Renal pelvis (tissue), 12 donors: ENCODE data around the gene MYOG. TPM values are rescaled to one million over a fixed set of nuclear protein-coding genes. Genes with fewer than 3 reads are reported as not detected.

Source experiments
- DNase-seq: peaks from one replicate; pipeline ENCODE4 v3.0.0-alpha.2; 2013
- long read RNA-seq, 16 experiments: transcript quantifications; one replicate each; lab custom pipeline, GENCODE V29; 2026
- polyA plus RNA-seq, 3 donors: library from polyadenylated mRNA; unstranded; fragments of 120-200 nt; gene quantifications; one replicate each; pipeline ENCODE4 v1.2.1, GENCODE V29; 2013; ENCODE audit not compliant: insufficient read length in 3 of 3

The MYOG gene
- polyA plus RNA-seq, result under 1 TPM; 0.15 to 0.34 (median 0.18) TPM
- long read RNA-seq, donor 1, result 0 reads
- long read RNA-seq, donor 2, transcript MYOG-201 (3 exons, 1,528 nt), result major isoform, 5 of 5 reads
- long read RNA-seq, donor 2, partial matches to known transcripts, result 0 of 5 reads
- long read RNA-seq, donor 2, other reads (novel, unspliced or antisense), result 0 of 5 reads
- long read RNA-seq, donor 3, result 0 reads
- long read RNA-seq, donor 4, partial matches to known transcripts, result 0 of 1 reads
- long read RNA-seq, donor 4, other reads (novel, unspliced or antisense), result 0 of 1 reads
- long read RNA-seq, donor 5, result 0 reads
- long read RNA-seq, donor 6, result 0 reads
- long read RNA-seq, donor 7, result 0 reads
- long read RNA-seq, donor 8, result 0 reads
- long read RNA-seq, donor 9, result 0 reads
- long read RNA-seq, donor 10, result 0 reads
- long read RNA-seq, donor 11, result 0 reads
- long read RNA-seq, donor 12, result 0 reads
- long read RNA-seq, donor 13, result 0 reads
- long read RNA-seq, donor 14, result 0 reads
- long read RNA-seq, donor 15, result 0 reads
- long read RNA-seq, donor 16, result 0 reads

- DNase-seq, result no peak
Measured at GRCh38 chr1:203085528-203086406, at the start of gene MYOG. Gene MYOG, minus strand, starts transcription at chr1:203086012. Its CDS starts 51 bp downstream, at chr1:203085961.

DNA sequence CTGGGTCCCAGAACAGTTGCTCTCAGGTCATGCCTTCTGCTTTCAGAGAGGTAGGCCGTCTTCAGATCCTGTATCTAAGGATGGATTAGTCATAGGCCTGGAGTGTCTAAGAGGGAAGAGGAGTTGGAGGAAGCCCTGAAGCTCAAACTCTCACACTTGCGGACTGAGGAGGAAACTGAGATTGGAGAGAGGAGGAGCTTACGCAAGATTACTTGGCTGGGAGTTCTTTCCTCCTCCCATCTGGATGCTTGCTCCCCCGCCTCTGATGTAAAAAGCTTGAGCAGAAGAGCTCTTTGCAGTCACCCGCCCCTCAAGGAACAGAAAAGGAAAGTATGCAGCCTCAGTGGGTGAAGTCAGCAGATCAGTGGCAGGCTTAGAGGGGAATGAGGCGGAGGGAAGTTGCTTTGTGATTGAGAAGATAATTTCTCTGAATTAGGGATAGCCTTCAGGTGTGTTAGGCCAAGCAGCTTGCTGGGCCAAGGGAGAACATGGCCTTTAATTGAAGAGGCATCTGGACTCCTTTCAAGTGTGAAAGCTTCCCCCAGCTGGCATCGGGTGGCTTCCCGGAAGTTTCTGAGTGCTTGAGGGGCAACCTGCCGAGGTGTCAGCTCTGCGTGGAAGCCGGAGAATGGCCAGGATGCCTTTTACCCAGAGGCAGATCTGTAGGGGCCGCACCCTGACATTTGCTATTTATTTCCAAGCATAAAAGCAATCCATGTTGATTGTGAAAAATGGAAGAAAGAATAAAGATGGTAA is 48.3 kb upstream of the MYOG start:
- no peak for DNase-seq

DNA sequence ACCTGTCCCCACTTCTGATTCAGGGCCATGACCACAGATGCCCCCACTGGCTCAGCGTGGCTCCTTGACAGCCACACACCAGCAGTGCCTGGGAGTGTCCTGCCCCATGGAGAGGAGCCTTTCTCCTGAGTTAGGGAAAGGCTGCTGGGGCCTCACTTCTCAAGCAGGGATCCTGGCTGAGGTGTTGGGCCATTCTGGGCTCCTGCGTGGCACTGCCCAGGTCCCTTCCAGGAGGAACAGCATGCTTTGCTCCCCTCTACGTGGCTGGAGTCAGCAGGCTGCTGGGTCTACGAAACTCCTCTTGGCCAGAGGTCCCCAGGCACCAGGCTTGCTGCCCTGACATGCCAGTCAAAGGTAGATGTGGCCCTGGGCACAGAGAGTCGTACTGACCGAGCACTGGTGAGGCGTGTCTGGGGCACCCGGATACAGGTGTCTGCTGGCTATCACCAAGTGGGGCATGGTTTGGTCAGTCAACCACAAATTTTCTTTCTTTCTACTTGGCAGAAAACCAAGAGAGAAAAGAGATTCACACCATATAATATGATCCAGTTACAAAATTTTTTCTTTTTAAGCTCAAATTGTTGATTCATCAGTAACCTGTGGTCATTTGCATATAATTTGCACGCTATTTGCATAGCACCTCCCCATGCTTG is 45.9 kb upstream of the MYOG start:
- DNase-seq, result no peak

DNA sequence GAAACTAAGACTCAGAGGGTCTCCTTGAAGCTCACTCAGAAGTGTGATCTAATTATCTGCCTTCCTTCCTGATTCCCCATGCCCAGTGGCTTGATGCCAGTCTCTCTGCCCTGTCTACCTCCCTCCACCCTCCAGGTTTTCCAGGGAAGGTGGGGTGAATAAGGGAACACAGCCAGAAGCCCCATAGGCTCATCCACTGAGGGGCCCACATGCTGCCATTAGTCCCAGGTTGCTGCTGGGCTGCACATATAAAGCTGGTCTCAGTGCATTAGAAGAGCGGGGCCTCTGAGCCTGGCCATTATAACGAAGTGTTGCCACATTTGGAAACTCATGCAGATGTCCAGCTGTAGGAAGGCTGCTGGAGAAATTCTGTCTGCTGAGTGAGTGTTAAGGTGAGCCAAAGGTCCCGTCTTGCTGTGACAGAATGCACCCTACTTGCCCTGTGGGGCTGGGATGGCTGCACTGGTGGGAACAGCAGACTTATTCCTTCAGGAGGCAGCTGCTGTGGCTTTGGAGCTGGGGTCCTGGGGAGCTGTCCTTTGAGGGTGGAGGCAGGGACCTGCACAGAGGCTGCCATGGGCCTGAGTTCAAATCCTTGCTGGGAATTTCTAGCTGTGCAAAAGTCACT is 44.7 kb upstream of the MYOG start:
- no peak for DNase-seq

- DNase-seq, result no peak
Measured at GRCh38 chr1:203129501-203130231, 43.9 kb upstream of the MYOG start.

DNA sequence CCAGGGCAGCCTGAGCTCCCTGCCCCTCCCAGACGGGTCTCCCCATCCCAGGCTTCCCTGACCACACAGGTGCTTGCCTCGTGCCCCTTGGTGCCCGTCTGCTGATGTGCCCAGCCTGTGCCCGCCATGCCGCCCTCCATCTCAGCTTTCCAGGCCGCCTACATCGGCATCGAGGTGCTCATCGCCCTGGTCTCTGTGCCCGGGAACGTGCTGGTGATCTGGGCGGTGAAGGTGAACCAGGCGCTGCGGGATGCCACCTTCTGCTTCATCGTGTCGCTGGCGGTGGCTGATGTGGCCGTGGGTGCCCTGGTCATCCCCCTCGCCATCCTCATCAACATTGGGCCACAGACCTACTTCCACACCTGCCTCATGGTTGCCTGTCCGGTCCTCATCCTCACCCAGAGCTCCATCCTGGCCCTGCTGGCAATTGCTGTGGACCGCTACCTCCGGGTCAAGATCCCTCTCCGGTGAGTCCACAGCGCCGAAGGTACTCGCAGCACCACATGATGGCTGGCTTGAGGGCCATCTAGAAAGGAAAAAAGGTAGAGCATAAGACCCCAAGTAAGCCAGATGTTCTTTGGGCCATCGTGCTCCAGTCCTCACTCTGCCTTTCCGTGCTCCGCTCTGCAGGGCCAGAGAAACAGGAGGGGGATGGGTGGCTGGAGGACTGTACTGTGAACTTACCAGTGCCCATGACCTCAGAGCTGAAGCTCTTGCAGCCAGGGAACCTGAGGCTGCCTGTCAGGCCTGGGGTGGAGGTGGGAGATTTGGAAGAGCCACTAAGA is 43.1 kb upstream of the MYOG start:
- no peak for DNase-seq

DNA sequence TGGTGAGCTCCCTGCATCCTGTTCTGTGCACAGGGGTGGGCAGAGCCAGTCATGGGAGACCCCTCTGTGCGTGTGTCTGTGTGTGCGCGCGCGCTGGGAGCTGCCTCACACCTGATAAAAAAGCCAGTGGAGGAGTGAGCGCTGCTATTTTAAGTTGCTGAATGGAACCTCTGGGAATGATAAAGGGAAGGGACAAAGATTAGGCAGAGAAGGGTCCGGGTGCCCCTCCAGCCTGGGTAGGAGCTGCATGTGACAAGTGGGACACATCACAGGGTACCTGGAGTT is 42.6 kb upstream of the MYOG start:
- no peak for DNase-seq

GRCh38 chr1:203127666-203128430 is 42.0 kb upstream of the MYOG start, which contains the start of gene ADORA1:
Gene ADORA1, plus strand, starts transcription at chr1:203127726. Its CDS starts 1,116 bp downstream, at chr1:203128842.
- peak; percentile 68 for DNase-seq

DNA sequence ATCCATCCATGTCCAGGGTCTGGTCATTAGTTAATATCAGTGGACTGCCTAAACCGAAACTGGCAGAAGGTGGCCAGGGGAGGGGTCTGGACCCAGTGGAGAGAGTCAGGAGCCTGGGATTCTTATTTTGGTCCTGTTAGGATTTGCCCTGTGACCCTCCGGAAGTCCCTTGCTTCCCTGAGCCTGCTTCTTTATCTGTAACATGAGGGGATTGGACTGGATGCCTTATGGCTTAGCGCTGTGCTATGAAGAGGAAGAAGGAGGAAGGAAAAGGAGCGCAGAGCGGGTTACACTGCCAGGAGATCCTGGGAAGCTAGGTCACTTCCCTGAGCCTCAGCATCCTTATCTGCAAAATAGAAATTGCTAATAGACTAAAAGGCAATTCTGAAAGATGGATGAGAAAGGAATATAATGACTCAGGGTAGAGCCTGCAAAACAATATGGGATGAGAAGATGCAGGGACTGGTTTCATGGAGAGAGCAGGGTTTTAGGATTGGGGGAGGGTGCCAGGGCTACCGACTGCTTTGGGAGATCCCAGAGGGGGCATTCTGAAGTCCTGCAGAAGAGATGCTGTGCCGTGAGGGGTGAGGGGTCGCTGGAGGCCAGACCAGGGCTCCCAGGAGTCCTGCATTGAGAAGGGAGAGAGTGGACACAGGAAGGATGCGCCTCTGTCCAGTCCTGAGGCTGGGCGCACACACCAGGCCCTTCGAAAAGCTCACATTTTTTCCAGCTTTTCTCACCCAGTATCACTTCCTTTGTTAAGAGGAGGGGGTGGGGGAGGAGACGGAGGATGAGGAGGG is 41.3 kb upstream of the MYOG start:
- DNase-seq, result no peak

DNA sequence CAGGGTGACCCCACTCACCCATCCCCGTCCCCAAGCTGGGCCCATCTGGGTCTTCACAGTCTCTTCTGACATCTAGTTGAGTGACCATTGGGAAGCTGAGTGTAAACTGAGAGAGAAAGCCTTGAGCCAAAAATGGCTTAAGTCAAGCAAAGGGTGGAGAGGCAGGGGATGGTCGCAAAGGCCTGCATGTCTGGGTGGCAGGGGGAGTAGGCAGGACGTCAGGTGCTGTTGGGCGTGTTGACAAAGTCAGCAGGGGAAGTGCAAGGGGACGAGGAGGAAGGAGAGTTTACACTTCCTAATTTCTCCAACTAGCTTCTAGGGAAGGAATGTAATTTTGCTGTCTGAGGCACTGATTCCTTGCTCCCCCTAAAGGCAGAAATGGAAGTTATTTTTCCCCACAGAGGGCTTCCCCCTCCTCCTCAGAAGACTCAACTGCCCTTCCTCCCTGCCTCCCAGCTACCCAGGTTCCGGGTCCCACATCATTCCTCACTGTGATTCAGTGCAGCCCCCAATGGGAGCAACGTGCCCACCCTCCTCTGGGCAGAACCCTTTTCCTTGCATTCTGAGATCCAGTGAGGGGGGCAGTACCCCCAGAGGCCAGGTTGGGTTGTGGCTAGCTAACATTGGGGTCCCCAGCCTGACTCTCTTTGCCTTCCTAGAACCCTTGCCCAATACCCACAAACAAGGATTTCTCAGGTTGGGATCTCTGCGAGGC is 40.5 kb upstream of the MYOG start:
- no peak for DNase-seq

DNA sequence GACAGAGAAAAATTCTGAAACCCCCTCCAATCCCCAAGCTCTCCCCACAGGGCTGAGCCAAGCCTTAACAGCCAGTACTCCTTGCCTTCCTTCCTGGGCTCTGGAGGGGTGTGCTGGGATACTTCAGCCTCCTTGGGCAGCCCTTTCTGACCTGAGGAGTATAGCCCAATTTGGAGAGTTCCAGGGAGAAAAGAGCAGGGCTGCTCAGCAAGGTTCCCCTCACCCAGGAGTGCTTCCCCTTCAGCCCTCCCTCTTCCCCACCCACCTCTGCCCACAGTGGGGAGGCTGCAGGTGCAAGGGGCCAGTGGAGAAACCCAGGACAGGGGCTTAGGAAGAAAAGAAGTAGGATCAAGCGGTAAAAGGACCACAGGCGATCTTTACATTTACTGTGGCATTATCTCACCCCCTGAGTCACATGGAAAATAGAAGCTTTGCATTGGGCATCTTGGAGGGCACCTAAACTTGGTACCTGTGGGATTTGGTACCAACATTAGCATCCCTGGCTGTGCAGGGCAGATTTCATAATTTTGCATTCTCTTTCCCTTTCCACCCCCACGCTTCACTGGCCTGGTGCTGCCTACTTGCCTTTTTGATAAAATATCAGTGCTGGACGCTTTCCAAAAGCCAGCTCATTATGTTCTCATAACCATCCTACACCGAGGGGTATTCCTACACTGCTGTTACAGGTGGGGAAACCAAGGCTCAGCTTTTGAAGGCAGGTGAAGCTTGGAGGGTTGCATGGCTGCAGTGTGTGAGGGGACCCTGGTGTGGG is 38.9 kb upstream of the MYOG start:
- no peak for DNase-seq

DNA sequence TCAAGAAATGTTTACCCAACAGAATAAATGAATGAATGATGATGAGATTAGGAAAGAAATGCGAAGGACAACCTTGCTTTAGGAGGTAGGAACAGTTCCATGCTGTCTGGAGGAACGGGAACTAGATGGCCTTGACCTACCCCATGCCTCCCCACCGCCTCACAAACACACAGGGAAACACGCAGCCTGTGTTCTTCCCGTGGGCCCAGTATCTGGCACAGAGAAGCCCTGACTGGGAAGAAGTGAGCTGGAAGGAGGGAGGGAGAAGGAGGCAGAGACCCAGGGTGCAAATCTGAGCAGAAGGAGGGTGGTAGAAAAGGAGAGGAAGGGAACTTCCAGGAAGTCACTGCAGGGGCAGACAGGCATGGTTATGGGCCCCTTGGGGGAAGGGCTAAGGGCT is 38.2 kb upstream of the MYOG start:
- no peak for DNase-seq

DNA sequence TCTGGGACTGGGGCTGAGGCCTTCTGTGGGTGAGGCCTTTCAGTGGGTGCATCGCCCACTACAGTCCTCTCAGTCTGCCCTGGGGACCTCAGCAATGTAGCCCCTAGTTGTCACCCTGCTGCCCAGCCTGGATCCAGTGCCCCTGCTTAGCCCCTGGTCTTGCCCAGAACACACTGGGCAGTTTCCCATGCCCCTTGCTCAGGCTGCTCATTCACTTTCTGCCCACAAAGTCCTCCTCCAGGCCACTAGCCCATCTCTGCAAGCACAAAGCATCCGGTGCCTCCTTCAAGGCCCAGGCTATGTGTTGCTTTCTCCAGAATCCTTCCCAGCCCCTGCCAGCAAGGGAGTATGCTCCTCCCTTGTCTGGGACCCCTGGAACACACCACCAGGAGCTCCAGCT is 36.3 kb upstream of the MYOG start:
- DNase-seq, result no peak

- DNase-seq, result no peak
Measured at GRCh38 chr1:203121186-203122015, 35.6 kb upstream of the MYOG start.
